H1 (cell line): Measurements from ENCODE around the gene DNAJC6. TPM values are rescaled to one million over a fixed set of nuclear protein-coding genes. Genes with fewer than 3 reads are reported as not detected.

Source experiments
- CTCF ChIA-PET: fragments of 300-600 bp; sonication (Branson Sonifier 250); formaldehyde crosslinking; loops from one replicate; lab custom pipeline; 2021; ENCODE audit not compliant: partially characterized antibody; lab: Charles Lee
- POLR2A ChIA-PET: fragments of 300-600 bp; sonication (Branson Sonifier 250); formaldehyde crosslinking; loops from one replicate; lab custom pipeline; 2021; ENCODE audit warnings: inconsistent platforms; ENCODE audit not compliant: partially characterized antibody; lab: Charles Lee
- DNase-seq, 2 experiments: peaks; one replicate each; pipeline versions ENCODE4 v3.0.0 to v3.0.0-alpha.2; 2010 to 2022; ENCODE audit warnings: low spot score in 2 of 2, low read depth in 1 of 2, mixed read lengths in 1 of 2
- FAIRE-seq: peaks from 2 replicates; lab custom pipeline; 2011; peaks lifted over from hg19 to GRCh38; lab: Jason Lieb, UNC
- H2AFZ ChIP-seq: 2 replicates; pipeline ENCODE4 v1.8.1; 2012; ENCODE audit warnings: low read length, inconsistent platforms
- H2AK5ac ChIP-seq: 2 replicates; pipeline ENCODE4 v1.6.1; 2013; ENCODE audit warnings: low read depth, low read length
- H2BK120ac ChIP-seq: replicated peaks from 2 replicates; pipeline ENCODE3; 2013; ENCODE audit warnings: low read depth, low read length, inconsistent platforms
- H2BK12ac ChIP-seq: 2 replicates; pipeline ENCODE4 v1.6.1; 2013; ENCODE audit warnings: low read depth, low read length
- H2BK15ac ChIP-seq: 2 replicates; pipeline ENCODE4 v1.6.1; 2013; ENCODE audit warnings: low read length
- H2BK20ac ChIP-seq: 2 replicates; pipeline ENCODE4 v1.6.1; 2013; ENCODE audit warnings: low read length
- H2BK5ac ChIP-seq: 2 replicates; pipeline ENCODE4 v1.6.1; 2013; ENCODE audit warnings: low read depth, low read length
- H3K14ac ChIP-seq: 2 replicates; pipeline ENCODE4 v1.6.1; 2013; ENCODE audit warnings: inconsistent platforms; ENCODE audit not compliant: insufficient read length
- H3K18ac ChIP-seq: 2 replicates; pipeline ENCODE4 v1.6.1; 2013; ENCODE audit warnings: low read length; ENCODE audit errors: extremely low read depth
- H3K23ac ChIP-seq: 2 replicates; pipeline ENCODE4 v1.6.1; 2013; ENCODE audit warnings: inconsistent platforms; ENCODE audit not compliant: insufficient read length
- H3K23me2 ChIP-seq: 2 replicates; pipeline ENCODE4 v1.6.1; 2013; ENCODE audit warnings: low read depth, low read length
- H3K27ac ChIP-seq: 2 replicates; pipeline ENCODE4 v1.6.1; 2011; ENCODE audit warnings: low read depth, low read length, inconsistent platforms
- H3K27me3 ChIP-seq, 4 experiments: replicated peaks in 1 of 4; 1 replicate in 1 of 4; 2 replicates in 3 of 4; pipeline versions ENCODE4 v1.6.1 to v1.8.1; 2011 to 2013; ENCODE audit warnings: low read length in 3 of 4, mild to moderate bottlenecking in 3 of 4, inconsistent platforms in 2 of 4, mixed read lengths in 2 of 4, moderate library complexity in 1 of 4; ENCODE audit not compliant: control insufficient read depth in 3 of 4, insufficient read depth in 3 of 4; ENCODE audit errors: extremely low read depth in 1 of 4
- H3K36me3 ChIP-seq, 4 experiments: 2 replicates each; pipeline versions ENCODE4 v1.6.1 to v1.8.1; 2011 to 2013; ENCODE audit warnings: mild to moderate bottlenecking in 4 of 4, low read length in 3 of 4, moderate library complexity in 2 of 4, control low read depth in 1 of 4, inconsistent platforms in 1 of 4; ENCODE audit not compliant: insufficient read depth in 4 of 4, control insufficient read depth in 2 of 4
- H3K4ac ChIP-seq: replicated peaks from 2 replicates; pipeline ENCODE3; 2013; ENCODE audit warnings: low read length, low read depth, mixed read lengths, inconsistent platforms; ENCODE audit not compliant: insufficient read length
- H3K4me1 ChIP-seq, 4 experiments: replicated peaks in 1 of 4; 1 replicate in 1 of 4; 2 replicates in 3 of 4; pipeline versions ENCODE4 v1.6.1 to v1.8.1; 2011 to 2013; ENCODE audit warnings: low read length in 3 of 4, inconsistent platforms in 2 of 4, mixed read lengths in 1 of 4; ENCODE audit not compliant: insufficient read depth in 4 of 4, control insufficient read depth in 3 of 4
- H3K4me2 ChIP-seq, 2 experiments: 2 replicates each; pipeline versions ENCODE4 v1.6.1 to v1.8.1; 2011 to 2013; ENCODE audit warnings: low read depth in 2 of 2, low read length in 2 of 2, control low read depth in 1 of 2, inconsistent platforms in 1 of 2, mild to moderate bottlenecking in 1 of 2; ENCODE audit not compliant: insufficient read depth in 1 of 2
- H3K4me3 ChIP-seq, 4 experiments: fragments of 200-600, 300-600 bp in 1 of 4; sonication (generic), shearing (Covaris generic), sonication (Bioruptor Twin) in 1 of 4; 2 replicates each; pipeline versions ENCODE4 v1.5.1 to v1.8.1; 2011 to 2016; ENCODE audit warnings: low read length in 4 of 4, low read depth in 3 of 4, control low read depth in 2 of 4, inconsistent platforms in 2 of 4, mild to moderate bottlenecking in 2 of 4, mixed read lengths in 1 of 4, moderate library complexity in 1 of 4; ENCODE audit not compliant: insufficient read depth in 2 of 4; ENCODE audit errors: extremely low read depth in 1 of 4
- H3K56ac ChIP-seq: replicated peaks from 2 replicates; pipeline ENCODE3; 2013; ENCODE audit warnings: low read depth, mild to moderate bottlenecking, mixed read lengths, low read length, inconsistent platforms; ENCODE audit not compliant: insufficient read length
- H3K79me1 ChIP-seq: 2 replicates; pipeline ENCODE4 v1.6.1; 2013; ENCODE audit warnings: low read depth, low read length, control low read depth
- H3K79me2 ChIP-seq, 2 experiments: 2 replicates each; pipeline versions ENCODE4 v1.6.1 to v1.8.1; 2012 to 2013; ENCODE audit warnings: low read length in 2 of 2, mild to moderate bottlenecking in 2 of 2, inconsistent platforms in 1 of 2; ENCODE audit not compliant: insufficient read depth in 2 of 2, control insufficient read depth in 1 of 2
- H3K9ac ChIP-seq, 4 experiments: replicated peaks in 1 of 4; 1 replicate in 1 of 4; 2 replicates in 3 of 4; pipeline versions ENCODE4 v1.6.1 to v1.8.1; 2011 to 2013; ENCODE audit warnings: low read depth in 3 of 4, low read length in 3 of 4, control low read depth in 2 of 4, mild to moderate bottlenecking in 2 of 4, moderate library complexity in 2 of 4, inconsistent platforms in 1 of 4; ENCODE audit errors: extremely low read depth in 1 of 4
- H3K9me3 ChIP-seq, 2 experiments: 2 replicates each; pipeline versions ENCODE4 v1.6.1 to v1.8.1; 2012 to 2013; ENCODE audit warnings: mild to moderate bottlenecking in 2 of 2, moderate library complexity in 2 of 2, control low read depth in 1 of 2, inconsistent platforms in 1 of 2, low read depth in 1 of 2, low read length in 1 of 2, mixed read lengths in 1 of 2; ENCODE audit not compliant: insufficient read depth in 2 of 2
- H4K20me1 ChIP-seq, 2 experiments: replicated peaks in 1 of 2; 2 replicates each; pipeline versions ENCODE3 to v1.8.1; 2011 to 2013; ENCODE audit warnings: inconsistent platforms in 2 of 2, low read length in 2 of 2, mild to moderate bottlenecking in 1 of 2; ENCODE audit not compliant: insufficient read depth in 2 of 2, control insufficient read depth in 1 of 2
- H4K5ac ChIP-seq: 2 replicates; pipeline ENCODE4 v1.6.1; 2013; ENCODE audit warnings: low read length, low read depth, mixed read lengths, inconsistent platforms; ENCODE audit not compliant: insufficient read length
- H4K8ac ChIP-seq: 2 replicates; pipeline ENCODE4 v1.8.0; 2013; ENCODE audit warnings: mild to moderate bottlenecking, moderate library complexity, low read length, inconsistent platforms; ENCODE audit not compliant: insufficient read depth; ENCODE audit errors: extremely low read depth
- H4K91ac ChIP-seq: replicated peaks from 2 replicates; pipeline ENCODE3; 2013; ENCODE audit warnings: low read length, mixed read lengths, inconsistent platforms; ENCODE audit not compliant: insufficient read length
- WGBS, 2 experiments: shearing (Covaris generic) in 1 of 2; methylation state at CpG; one replicate each; pipeline versions ENCODE4 v1.1.6 to v1.1.7; 2013 to 2015; ENCODE audit warnings: low lambda C conversion rate in 2 of 2, mixed read lengths in 2 of 2, inconsistent platforms in 1 of 2, low coverage in 1 of 2, missing lambda C conversion rate in 1 of 2; ENCODE audit not compliant: insufficient replicate concordance in 2 of 2, insufficient coverage in 1 of 2, insufficient read length in 1 of 2; ENCODE audit errors: extremely low coverage in 1 of 2, missing lambda C conversion rate in 1 of 2; 5-methylcytosine and 5-hydroxymethylcytosine counted together
- polyA plus RNA-seq, 7 experiments: library from polyadenylated mRNA; depleted of rRNA in 3 of 7; stranded (reverse) in 5 of 7; unstranded in 2 of 7; fragments of >200 nt in 5 of 7; fragments of 200-250 nt in 2 of 7; gene quantifications; 1 replicate in 5 of 7; 2 replicates in 1 of 7; 4 replicates in 1 of 7; pipeline versions ENCODE4 v1.2.1 to v1.2.3, GENCODE V29; 2011 to 2013; ENCODE audit warnings: missing spikeins in 2 of 7, mixed read lengths in 2 of 7
- total RNA-seq: library from RNA; stranded (reverse); fragmentation: NEBNext Ultra II Directional; extraction: Animal tissue kit (Norgen Biotek cat#: 25700); gene quantifications from 2 replicates; pipeline ENCODE4 v1.2.1, GENCODE V29; 2021

The DNAJC6 gene
- total and polyA plus RNA-seq, 2 of the 8 experiments (the other 6 are each of a cell fraction or from before 2014, with no cell fraction given), result 1.6 to 3.0 TPM

- no peak overlapping the region for H3K9ac ChIP-seq
Measured at GRCh38 chr1:65362545-65362944, 53.2 kb downstream of the DNAJC6 start.

More at GRCh38 chr1:65362545-65362944, 53.2 kb downstream of the DNAJC6 start:
- Histone ChIP-seq H3K4ac (no peak overlapping the region), H2AK5ac (no peak overlapping the region), H3K4me1 (peaks cover 0 to 5% (median under 1%) of the 10 kb centered on the region in 4 experiments; a peak in 2 of 7 replicates), H4K91ac (no peak overlapping the region), H2BK5ac (no peak overlapping the region), H2AFZ (no peak overlapping the region; the same call in 1 of the 2 replicates), H3K4me2 (no peak overlapping the region), H3K56ac (no peak overlapping the region), H3K79me2 (no peaks in the 10 kb centered on the region), H3K79me1 (no peaks in the 10 kb centered on the region), H3K9me3 (no peaks in the 10 kb centered on the region), H2BK20ac (no peak overlapping the region), H3K23me2 (no peaks in the 10 kb centered on the region), H3K18ac (no peak overlapping the region), H4K20me1 (no peaks in the 10 kb centered on the region), H4K8ac (no peak overlapping the region), H3K36me3 (no peaks in the 10 kb centered on the region), H3K27ac (no peak overlapping the region), H3K14ac (no peak overlapping the region), H2BK15ac (no peak overlapping the region), H2BK12ac (no peak overlapping the region), H3K27me3 (no peaks in the 10 kb centered on the region), H3K23ac (no peak overlapping the region), H3K4me3 (no peak overlapping the region), H4K5ac (no peak overlapping the region), H2BK120ac (no peak overlapping the region)
- no peak for DNase-seq
- CTCF ChIA-PET, result interaction anchor here (1.2 to 1.4 kb wide), 2 partner anchors 8 to 9 kb away, joined by 3 read pairs; no protein-coding TSS in a partner anchor
- WGBS, 2 experiments, result 82% methylated on average over 3 of the region's 3 CpGs; no CpG with 5 or more reads in 1 of the 2 experiments
- FAIRE-seq, result no peak
- POLR2A ChIA-PET, result interaction anchor here (0.7 kb wide), 1 partner anchor 21 kb away, joined by 3 read pairs; no protein-coding TSS in a partner anchor
